Lung (tissue), 12 donors: ENCODE results near the gene DCST1. TPM values are rescaled to one million over a fixed set of nuclear protein-coding genes. Genes with fewer than 3 reads are reported as not detected.

Experiments
- ATAC-seq: fragments of 200-7000 bp; cut with Tn5 transposase; one replicate; pipeline ENCODE4 v1.9.1; 2020; ENCODE audit warnings: moderate number of reproducible peaks; ENCODE audit not compliant: insufficient read depth, low FRiP score
- DNase-seq, 3 donors: peaks; one replicate each; pipeline ENCODE4 v3.0.0-alpha.2; 2013 to 2017
- H3K27ac ChIP-seq, 2 donors: one replicate each; pipeline ENCODE4 v1.5.1; 2013; ENCODE audit warnings: mild to moderate bottlenecking in 2 of 2, moderate library complexity in 2 of 2, control low read depth in 1 of 2, inconsistent platforms in 1 of 2, low read depth in 1 of 2, low read length in 1 of 2
- H3K27me3 ChIP-seq, 3 donors: one replicate each; pipeline ENCODE4 v1.5.1; 2013; ENCODE audit warnings: low read length in 2 of 3; ENCODE audit not compliant: control insufficient read depth in 3 of 3, insufficient read depth in 3 of 3
- H3K36me3 ChIP-seq, 4 donors: one replicate each; pipeline ENCODE4 v1.5.1; 2013; ENCODE audit warnings: low read length in 4 of 4, mild to moderate bottlenecking in 1 of 4, moderate library complexity in 1 of 4; ENCODE audit not compliant: control insufficient read depth in 4 of 4, insufficient read depth in 4 of 4
- H3K4me1 ChIP-seq, 5 donors: one replicate each; pipeline ENCODE4 v1.5.1; 2013; ENCODE audit warnings: low read length in 5 of 5, mild to moderate bottlenecking in 2 of 5, moderate library complexity in 1 of 5; ENCODE audit not compliant: control insufficient read depth in 5 of 5, insufficient read depth in 5 of 5
- H3K4me3 ChIP-seq: one replicate; pipeline ENCODE4 v1.5.1; 2013; ENCODE audit warnings: mild to moderate bottlenecking, control low read depth, moderate library complexity
- H3K9ac ChIP-seq, 2 donors: one replicate each; pipeline ENCODE4 v1.5.1; 2013; ENCODE audit warnings: low read length in 2 of 2, control low read depth in 1 of 2; ENCODE audit not compliant: insufficient read depth in 1 of 2
- H3K9me3 ChIP-seq, 4 donors: one replicate each; pipeline ENCODE4 v1.5.1; 2013; ENCODE audit warnings: low read length in 3 of 4, mild to moderate bottlenecking in 1 of 4, moderate library complexity in 1 of 4; ENCODE audit not compliant: control insufficient read depth in 4 of 4, insufficient read depth in 3 of 4
- WGBS, 2 donors: extraction: QIAGEN DNeasy Blood & Tissue Kit; methylation state at CpG; one replicate each; pipeline ENCODE4 v1.1.7; 2013; 5-methylcytosine and 5-hydroxymethylcytosine counted together
- polyA plus RNA-seq, 2 donors: library from polyadenylated mRNA; stranded (reverse); fragments of 200-250 nt; gene quantifications; one replicate each; pipeline ENCODE4 v1.2.1, GENCODE V29; 2013
- total RNA-seq, 2 donors: library from RNA; depleted of rRNA in 1 of 2; stranded (reverse); fragments of >200 nt in 1 of 2; gene quantifications; one replicate each; pipeline ENCODE4 v1.2.1, GENCODE V29; 2014 to 2021
- TF ChIP-seq, protein P1 (sequence below): IDR thresholded peaks from 2 replicates; pipeline ENCODE4 v1.5.1; 2012; ENCODE audit warnings: mild to moderate bottlenecking; ENCODE audit errors: control extremely low read depth, extremely low read depth
- donor health status: control.
- donor health status: control.
- donor health status: Bipolar disorder and iron deficiency.
- donor health status: healthy.
- donor health status: DM: yes; HTN: yes; CAD: no.

DCST1 gene
- total and polyA plus RNA-seq, 4 donors: 0.08 to 0.20 TPM; not detected in 2

GRCh38 chr1:155018617-155019348, 14.8 kb upstream of the DCST1 start:
- no peak for DNase-seq
- Histone ChIP-seq H3K27ac (peak overlapping the region in 1 of 2 donors; percentile 48), H3K4me1 (peaks cover 0 to 10% (median 4%) of the 10 kb centered on the region in 5 donors), H3K9ac (no peak overlapping the region), H3K4me3 (no peak overlapping the region), H3K9me3 (no peaks in the 10 kb centered on the region), H3K36me3 (peaks cover 0 to 29% (median 0%) of the 10 kb centered on the region in 4 donors), H3K27me3 (no peaks in the 10 kb centered on the region)
- TF ChIP-seq, protein P1, sequence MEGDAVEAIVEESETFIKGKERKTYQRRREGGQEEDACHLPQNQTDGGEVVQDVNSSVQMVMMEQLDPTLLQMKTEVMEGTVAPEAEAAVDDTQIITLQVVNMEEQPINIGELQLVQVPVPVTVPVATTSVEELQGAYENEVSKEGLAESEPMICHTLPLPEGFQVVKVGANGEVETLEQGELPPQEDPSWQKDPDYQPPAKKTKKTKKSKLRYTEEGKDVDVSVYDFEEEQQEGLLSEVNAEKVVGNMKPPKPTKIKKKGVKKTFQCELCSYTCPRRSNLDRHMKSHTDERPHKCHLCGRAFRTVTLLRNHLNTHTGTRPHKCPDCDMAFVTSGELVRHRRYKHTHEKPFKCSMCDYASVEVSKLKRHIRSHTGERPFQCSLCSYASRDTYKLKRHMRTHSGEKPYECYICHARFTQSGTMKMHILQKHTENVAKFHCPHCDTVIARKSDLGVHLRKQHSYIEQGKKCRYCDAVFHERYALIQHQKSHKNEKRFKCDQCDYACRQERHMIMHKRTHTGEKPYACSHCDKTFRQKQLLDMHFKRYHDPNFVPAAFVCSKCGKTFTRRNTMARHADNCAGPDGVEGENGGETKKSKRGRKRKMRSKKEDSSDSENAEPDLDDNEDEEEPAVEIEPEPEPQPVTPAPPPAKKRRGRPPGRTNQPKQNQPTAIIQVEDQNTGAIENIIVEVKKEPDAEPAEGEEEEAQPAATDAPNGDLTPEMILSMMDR: no peak
- ATAC-seq: no peak
- 84 to 91% methylated on average over 7 to 8 of the region's 8 CpGs for WGBS, 2 donors

DNA sequence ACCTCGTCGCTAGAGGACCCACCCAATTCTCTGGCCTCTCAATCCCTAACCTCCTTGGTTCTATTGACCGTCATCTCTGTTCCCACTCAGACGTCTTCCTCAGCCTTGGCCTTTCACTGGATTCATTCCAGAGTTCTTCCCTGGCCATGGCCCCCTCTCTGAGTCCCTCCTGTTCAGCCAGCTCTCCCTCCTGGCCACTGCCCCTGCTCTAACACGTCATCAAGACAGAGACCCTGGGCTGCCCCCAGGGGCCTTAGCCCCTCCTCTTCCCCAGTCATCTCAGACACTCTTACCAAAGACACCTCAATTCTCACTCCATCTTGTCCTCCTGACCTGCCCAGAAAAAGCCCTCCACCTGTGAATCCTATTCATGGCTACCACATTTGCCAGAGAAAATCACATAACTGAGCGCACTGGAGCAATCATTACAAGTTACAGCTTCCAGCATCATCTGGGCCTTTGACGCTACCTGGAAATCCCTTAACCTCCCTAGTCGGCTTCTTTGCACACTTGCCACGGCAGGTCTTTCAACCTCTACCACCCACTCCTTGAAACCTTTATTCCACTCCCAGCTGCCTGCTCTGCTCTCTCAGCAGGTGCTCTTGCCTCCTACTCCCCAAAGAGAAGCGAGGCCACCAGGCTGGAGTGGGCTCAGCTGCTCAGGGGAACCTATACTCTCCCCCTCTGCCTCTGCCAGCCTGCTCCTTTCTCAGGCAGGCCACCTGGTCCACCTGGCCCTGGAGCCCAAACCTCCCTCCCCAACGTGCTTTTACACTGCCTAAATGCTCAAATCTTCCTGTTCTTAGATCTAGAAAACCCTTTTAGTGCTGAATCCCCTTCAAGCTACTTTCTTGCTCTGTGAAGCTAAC, 14.0 kb upstream of the DCST1 start:
- TF ChIP-seq, protein P1: no peak
- no peak overlapping the region for H3K4me3 ChIP-seq
- H3K36me3 ChIP-seq: peaks cover 0 to 23% (median 0%) of the 10 kb centered on the region in 4 donors
- DNase-seq (no peak), ATAC-seq (no peak)
- no peak overlapping the region for H3K27ac ChIP-seq
- peaks cover 0 to 10% (median 4%) of the 10 kb centered on the region in 5 donors for H3K4me1 ChIP-seq
- 79 to 88% methylated on average over 11 of the region's 11 CpGs for WGBS, 2 donors
- no peaks in the 10 kb centered on the region for H3K9me3 ChIP-seq
- no peaks in the 10 kb centered on the region for H3K27me3 ChIP-seq
- H3K9ac ChIP-seq: no peak overlapping the region

- Histone ChIP-seq H3K9ac (no peak overlapping the region), H3K4me3 (no peak overlapping the region), H3K9me3 (no peaks in the 10 kb centered on the region), H3K27ac (peak overlapping the region in 1 of 2 donors; percentile 43), H3K27me3 (no peaks in the 10 kb centered on the region), H3K36me3 (peaks cover 0 to 2% (median 0%) of the 10 kb centered on the region in 4 donors), H3K4me1 (peaks cover 0 to 6% (median under 1%) of the 10 kb centered on the region in 5 donors)
- ATAC-seq: no peak
- WGBS, 2 donors: 81 to 82% methylated on average over 8 of the region's 8 CpGs
- TF ChIP-seq, protein P1: no peak
- DNase-seq: no peak
These were observed 11.3 kb upstream of the DCST1 start for GRCh38 chr1:155022136-155022926.
